Dendritic cell treated with granulocyte-macrophage colony-stimulating factor and Interleukin-4, amounts not matched to agents 40 ng/mL and 50 ng/mL, for 4 days (primary cell): ENCODE measurements around the gene ZDHHC14.

Experiments
- H3K27ac Mint-ChIP-seq: one replicate; pipeline ENCODE4 v1.8.0; 2022; ENCODE audit warnings: mild to moderate bottlenecking, mixed read lengths
- H3K27me3 Mint-ChIP-seq: one replicate; pipeline ENCODE4 v1.8.0; 2022; ENCODE audit warnings: mild to moderate bottlenecking, mixed read lengths
- H3K36me3 Mint-ChIP-seq: one replicate; pipeline ENCODE4 v1.8.0; 2022; ENCODE audit warnings: low read depth, mixed read lengths
- H3K4me1 Mint-ChIP-seq: one replicate; pipeline ENCODE4 v1.8.0; 2022; ENCODE audit warnings: low read depth, mixed read lengths
- H3K4me3 Mint-ChIP-seq: one replicate; pipeline ENCODE4 v1.8.0; 2022; ENCODE audit warnings: mild to moderate bottlenecking, moderate library complexity, mixed read lengths
- H3K9me3 Mint-ChIP-seq: one replicate; pipeline ENCODE4 v1.8.0; 2022; ENCODE audit warnings: mixed read lengths
- intact Hi-C: fragments of 100-400 bp; cut with micrococcal nuclease; formaldehyde crosslinking; loops from one replicate; pipeline ENCODE4 v1.15.0; 2022

Gene ZDHHC14

DNA sequence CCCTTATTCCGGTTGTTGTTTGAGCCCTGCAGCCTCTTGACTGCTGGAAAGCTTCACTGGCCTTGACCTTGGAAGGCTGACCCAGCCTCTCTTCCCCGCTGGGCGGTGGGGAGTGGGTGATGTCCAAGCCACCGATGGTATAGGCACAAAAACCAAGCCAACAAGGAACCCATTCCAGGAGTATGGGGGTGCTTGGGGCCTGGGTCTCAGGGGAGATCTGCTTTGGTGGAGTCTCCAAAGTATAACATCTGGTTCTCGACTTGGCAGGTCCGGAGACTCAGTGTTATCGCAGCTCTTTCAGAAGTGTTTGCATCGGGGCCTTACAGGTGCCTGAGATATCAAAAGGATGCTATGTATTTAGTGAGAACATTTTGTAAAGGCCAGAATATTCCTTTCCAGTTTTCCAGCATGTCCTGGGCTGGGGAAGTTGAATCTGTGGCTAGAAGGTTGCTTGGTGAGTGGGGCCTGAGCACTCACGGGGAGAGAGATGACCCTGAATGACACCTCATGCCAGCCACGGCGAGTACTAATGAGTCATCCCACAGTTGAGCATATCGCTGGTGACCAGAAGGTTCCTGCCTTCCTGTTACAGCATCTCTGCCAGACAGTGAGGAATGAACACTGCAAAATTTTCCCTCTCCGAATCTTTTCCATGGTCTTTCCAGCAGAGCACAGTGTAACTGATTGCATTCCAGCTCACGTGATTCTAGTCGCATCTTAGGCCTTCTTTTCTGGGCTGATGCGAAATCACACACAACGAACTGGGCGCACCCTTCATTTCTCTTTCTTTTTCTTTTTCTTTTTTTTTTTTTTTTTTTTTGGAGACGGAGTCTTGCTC, 133.9 kb downstream of the ZDHHC14 start:
- Mint-ChIP-seq H3K9me3 (no peaks in the 10 kb centered on the region), H3K27ac (no peak overlapping the region), H3K27me3 (peaks cover 5% of the 10 kb centered on the region), H3K4me3 (no peak overlapping the region), H3K36me3 (no peaks in the 10 kb centered on the region), H3K4me1 (peaks cover 30% of the 10 kb centered on the region)
- intact Hi-C loops, result no loop called here

DNA sequence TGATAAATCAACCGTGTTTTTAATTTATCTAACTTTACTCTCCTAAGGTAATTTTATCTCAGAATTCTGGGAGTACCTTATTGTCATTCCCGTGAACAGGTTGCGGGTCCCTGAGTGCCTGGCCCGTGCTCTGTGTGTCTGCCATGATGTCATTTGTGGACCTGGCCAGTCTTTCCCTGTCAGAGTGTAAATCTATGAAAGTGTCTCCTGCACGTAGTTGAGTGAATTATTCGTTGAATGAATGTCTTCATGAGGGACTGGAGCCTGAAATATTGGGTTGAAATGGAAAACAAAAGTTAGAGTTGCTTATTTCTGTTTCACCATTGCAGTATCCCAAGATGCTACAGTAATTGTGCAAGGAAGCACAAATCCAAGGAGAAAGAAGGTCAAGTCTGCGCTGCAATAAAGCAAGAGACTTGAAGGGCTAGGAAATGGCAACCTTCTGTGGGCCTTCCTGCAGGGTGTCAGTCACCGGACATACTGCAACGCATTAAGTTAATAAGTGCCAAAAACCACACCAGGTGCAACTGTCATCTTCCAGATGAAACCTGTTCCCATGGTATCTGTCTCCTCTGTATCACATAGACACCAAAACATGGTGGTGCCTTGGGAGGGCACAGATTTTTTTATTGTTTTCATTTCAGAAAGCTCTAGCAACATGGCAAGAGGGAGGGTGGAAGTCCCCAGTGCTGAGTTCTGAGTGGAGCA, 135.5 kb downstream of the ZDHHC14 start:
- intact Hi-C loops, result no loop called here
- no peak overlapping the region for H3K4me3 Mint-ChIP-seq
- H3K36me3 Mint-ChIP-seq, result no peaks in the 10 kb centered on the region
- H3K9me3 Mint-ChIP-seq, result no peaks in the 10 kb centered on the region
- no peak overlapping the region for H3K27ac Mint-ChIP-seq
- no peaks in the 10 kb centered on the region for H3K27me3 Mint-ChIP-seq
- peaks cover 26% of the 10 kb centered on the region for H3K4me1 Mint-ChIP-seq

DNA sequence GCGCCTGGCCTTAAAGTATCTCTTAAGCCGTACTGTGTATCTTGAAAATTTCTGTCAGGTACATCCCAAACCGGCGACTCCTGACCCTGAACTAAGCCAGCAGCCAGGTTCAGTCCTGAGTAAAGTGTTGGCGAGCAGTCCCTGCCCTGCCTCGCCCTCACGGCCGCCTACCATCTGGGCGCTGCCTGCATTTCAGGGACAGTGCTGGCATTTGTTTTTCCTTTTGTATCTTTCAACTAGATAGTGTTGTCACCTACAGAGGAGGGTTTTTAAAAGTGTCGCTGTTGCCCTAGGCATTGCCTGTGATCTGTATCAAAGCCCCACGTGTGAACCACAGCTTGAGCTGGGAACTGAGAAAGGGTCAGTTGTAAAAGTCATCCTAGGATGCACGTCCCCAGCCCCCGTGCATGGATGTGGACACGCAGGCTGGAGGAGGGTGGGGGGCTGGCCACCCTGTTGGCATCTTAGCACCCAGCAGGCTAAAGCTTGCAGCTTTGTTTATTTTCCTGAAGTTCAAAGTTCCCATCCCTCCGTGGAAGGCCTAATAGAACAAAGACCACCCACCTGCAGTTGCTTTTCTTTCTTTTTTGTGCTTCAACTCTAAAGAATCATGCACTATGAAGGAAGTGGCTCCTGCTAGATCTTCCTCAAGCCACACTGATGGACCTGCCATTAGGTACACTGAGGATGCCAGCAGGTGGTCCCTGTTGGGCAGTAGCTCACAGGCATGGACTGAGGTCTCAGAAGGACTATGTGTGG, 136.8 kb downstream of the ZDHHC14 start:
- Mint-ChIP-seq H3K9me3 (no peaks in the 10 kb centered on the region), H3K4me1 (peaks cover 29% of the 10 kb centered on the region), H3K27ac (no peak overlapping the region), H3K36me3 (no peaks in the 10 kb centered on the region), H3K4me3 (no peak overlapping the region), H3K27me3 (no peaks in the 10 kb centered on the region)
- intact Hi-C loops, result no loop called here

DNA sequence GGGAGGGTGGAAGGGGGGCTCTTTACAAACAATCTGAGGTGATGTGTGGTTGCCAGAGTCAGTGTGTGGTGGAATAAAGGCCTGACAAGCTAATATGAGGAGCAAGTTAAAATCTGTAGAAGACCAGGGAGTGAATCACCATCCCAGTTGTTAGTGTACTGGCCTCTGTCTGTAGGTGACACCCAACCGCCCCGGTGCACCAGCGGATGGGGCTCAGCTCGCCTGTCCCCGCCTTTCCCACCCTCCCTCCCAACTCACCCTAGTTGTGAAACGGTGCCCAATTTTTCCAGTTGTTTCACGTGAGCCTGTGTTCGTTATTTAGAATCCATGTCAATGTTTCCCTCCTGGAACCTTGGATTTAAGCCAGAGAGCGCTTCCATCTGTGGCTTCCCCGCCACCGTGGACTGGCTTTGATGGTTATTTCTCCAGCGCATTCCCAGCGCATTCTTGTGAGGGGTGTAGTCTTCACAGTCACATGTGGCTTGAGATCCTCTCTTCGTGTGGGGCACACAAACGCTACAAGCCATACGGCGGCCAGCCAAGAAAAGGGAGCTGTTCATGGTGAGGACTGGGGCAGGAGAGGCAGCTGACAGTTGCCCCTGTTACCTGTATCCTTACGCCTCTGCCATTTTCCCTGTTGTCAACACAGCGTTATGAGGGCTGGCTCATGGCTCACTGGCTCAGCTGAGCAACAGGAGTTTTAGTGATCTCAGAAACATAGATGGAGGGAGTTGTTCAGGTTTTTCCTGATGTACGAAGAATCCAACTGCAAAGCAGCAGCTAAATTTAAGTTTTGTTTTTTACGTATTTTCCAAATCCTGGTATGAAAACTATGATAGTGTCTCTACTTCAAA, 137.6 kb downstream of the ZDHHC14 start:
- Mint-ChIP-seq H3K4me3 (no peak overlapping the region), H3K9me3 (no peaks in the 10 kb centered on the region), H3K4me1 (peaks cover 29% of the 10 kb centered on the region), H3K27me3 (no peaks in the 10 kb centered on the region), H3K36me3 (no peaks in the 10 kb centered on the region), H3K27ac (no peak overlapping the region)
- intact Hi-C loops, result no loop called here

DNA sequence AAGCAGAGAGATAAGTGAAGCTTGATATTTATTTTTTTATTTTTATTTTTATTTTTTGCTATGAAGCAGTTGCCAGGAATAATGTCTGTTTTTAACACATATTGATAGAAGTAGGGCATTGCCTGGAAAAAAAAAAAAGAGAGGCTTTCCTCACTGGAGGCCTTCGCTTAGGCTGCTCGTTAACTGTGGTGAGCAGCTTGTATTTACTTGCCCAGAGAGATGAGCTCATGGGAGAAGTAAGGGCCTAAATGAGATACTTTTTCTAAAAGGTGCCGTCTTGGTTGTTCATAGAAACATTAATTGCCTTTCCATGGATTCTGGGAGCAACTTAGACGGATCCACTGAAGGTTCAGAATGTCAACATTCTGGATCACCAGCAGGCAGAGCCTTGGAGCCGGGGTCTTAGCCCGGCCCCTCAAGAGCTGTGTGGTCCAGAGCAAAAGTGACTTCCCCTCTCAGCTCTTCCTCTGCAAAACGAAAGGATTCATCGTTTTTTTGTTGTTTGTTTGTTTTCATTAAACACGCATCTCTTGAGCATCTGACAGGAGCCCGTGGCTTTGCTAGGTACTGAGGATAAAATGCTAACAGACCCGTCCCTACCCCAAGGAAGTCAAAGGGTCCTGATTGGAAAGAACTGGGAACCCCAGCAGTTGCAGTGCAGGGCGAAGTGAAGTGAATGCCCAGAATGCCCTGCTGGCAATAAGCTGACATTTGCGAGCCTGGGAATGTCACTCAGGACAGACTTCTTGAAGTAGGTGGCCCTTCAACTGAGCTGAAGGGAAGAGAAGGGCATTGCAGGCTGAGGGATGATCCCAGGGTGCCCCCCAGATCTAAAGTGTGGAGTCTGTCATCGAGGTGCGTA, 138.5 kb downstream of the ZDHHC14 start:
- Mint-ChIP-seq H3K27ac (no peak overlapping the region), H3K4me1 (peaks cover 29% of the 10 kb centered on the region)

DNA sequence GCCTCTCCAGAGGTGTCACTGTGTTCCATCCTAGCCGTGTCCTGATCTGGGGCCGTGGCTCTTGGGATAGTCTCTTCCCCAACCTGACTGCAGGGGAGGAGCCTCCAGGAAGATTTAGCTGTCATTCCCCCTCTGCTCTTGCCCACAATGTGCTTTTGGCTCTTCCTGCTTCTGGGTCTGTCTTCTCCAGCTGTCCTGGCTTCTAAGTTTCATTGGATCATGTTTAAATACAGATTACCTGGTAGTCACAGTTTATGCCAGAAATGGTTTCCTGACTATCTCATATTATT, 139.1 kb downstream of the ZDHHC14 start:
- H3K36me3 Mint-ChIP-seq, result no peaks in the 10 kb centered on the region
- H3K9me3 Mint-ChIP-seq, result no peaks in the 10 kb centered on the region
- no peaks in the 10 kb centered on the region for H3K27me3 Mint-ChIP-seq
- no peak overlapping the region for H3K27ac Mint-ChIP-seq
- intact Hi-C loops, result no loop called here
- no peak overlapping the region for H3K4me3 Mint-ChIP-seq
- H3K4me1 Mint-ChIP-seq, result peaks cover 24% of the 10 kb centered on the region

More for the DNA sequence above, 138.5 kb downstream of the ZDHHC14 start:
- H3K27me3 Mint-ChIP-seq, result no peaks in the 10 kb centered on the region
- no peaks in the 10 kb centered on the region for H3K36me3 Mint-ChIP-seq
- intact Hi-C loops, result no loop called here
- no peaks in the 10 kb centered on the region for H3K9me3 Mint-ChIP-seq
- H3K4me3 Mint-ChIP-seq, result no peak overlapping the region

DNA sequence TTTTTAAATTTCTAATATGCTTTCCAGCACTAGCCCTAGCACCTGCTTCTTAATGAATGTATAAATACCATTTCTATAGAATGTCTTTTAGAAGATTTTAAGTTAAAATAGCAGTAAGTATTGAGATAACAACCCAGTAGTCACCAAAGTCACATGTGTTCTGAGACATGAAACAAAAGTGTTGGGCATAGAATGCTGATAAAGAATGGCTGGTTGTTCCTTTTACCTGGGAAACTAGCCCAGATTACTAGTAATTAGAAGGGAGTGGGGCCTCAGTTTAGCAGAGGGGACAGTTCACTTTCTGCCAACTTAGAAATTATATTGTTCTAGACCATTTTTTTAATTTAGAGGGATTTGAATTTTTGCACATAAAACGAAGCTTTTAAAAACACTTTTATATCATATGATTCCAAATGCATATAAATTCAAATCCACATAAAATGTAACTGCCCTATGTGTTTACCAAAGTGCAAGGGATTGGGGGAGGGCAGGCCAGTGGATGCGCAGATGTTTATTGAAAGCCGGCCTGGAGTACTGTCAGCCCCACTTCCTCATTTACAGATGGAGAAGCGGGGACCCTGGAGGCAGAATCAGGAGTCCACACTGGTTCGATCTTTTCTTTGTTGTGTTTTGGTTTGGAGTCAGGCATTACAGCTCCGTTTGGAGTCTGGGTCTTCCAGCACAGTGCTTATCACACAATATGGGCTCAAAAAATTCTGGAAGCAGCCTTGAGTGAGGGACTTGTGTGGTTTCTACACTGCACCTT, 139.8 kb downstream of the ZDHHC14 start:
- no peak overlapping the region for H3K27ac Mint-ChIP-seq

DNA sequence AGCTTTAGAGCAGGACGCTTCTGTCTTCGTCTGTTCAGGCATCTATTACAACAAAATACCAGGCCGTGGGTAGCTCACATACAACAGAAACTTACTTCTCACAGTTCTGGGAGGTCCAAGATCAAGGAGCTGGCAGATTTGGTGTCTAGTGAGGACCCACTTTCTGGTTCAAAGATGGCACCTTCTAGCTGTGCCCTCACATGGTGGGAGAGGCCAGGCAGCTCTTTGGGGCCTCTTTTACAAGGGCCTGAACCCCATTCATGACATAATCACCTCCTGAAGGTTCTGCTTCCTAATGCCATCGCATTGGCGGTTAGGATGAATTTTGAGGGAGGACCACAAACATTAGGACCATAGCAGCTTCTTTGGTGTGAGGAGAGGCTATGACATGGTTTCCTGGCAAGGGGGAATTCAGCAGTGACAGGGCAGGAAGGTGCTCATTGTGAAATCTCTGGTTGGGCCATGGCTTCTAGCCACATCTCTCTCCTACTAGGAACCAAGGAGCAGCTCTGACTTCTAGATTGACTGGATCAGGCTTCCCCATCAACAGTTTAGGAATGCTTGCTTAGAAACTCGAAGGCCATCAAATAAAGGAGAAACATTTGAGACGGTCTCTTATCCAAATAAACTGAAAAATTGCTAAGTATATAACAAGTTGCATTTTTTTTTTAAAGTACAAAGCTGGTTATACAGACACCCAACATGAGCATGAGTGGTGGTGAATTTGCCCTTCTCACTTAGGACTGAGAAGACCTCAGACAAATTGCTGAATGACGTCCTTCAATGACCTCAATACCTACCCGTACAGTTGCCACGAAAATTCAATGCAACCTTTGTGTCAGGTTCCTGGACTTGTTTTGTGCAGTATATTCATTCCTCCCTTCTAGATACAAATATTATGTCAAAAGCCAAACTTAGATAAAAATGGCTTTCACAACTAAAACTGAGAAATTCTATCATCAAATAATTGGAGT, 140.7 kb downstream of the ZDHHC14 start:
- Mint-ChIP-seq H3K4me1 (peaks cover 28% of the 10 kb centered on the region), H3K36me3 (no peaks in the 10 kb centered on the region), H3K9me3 (no peaks in the 10 kb centered on the region), H3K27ac (no peak overlapping the region), H3K4me3 (no peak overlapping the region), H3K27me3 (no peaks in the 10 kb centered on the region)
- intact Hi-C loops, result no loop called here

More for the DNA sequence above, 139.8 kb downstream of the ZDHHC14 start:
- Mint-ChIP-seq H3K4me1 (peaks cover 20% of the 10 kb centered on the region), H3K36me3 (no peaks in the 10 kb centered on the region), H3K27me3 (no peaks in the 10 kb centered on the region), H3K9me3 (no peaks in the 10 kb centered on the region), H3K4me3 (no peak overlapping the region)
- intact Hi-C loops, result no loop called here

DNA sequence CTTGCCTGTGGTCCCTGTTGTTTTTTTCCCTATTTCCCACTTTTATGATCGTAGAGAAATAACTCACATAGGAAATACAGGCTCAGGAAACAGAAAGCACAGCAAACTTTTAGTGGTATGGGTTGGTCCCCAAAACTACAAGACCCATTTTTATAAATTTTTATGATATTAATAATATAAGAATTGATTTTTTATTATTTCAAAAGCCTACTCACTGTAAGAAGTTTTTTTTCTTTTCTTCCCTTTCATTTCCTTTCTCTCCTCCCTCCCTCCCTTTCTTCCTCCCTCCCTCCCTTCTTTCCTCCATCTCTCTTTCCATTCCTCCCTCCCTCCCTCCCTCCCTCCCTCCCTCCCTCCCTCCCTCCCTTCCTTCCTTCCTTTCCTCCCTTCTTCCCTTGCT, 141.5 kb downstream of the ZDHHC14 start:
- Mint-ChIP-seq H3K27me3 (no peaks in the 10 kb centered on the region), H3K27ac (no peak overlapping the region), H3K36me3 (no peaks in the 10 kb centered on the region)

DNA sequence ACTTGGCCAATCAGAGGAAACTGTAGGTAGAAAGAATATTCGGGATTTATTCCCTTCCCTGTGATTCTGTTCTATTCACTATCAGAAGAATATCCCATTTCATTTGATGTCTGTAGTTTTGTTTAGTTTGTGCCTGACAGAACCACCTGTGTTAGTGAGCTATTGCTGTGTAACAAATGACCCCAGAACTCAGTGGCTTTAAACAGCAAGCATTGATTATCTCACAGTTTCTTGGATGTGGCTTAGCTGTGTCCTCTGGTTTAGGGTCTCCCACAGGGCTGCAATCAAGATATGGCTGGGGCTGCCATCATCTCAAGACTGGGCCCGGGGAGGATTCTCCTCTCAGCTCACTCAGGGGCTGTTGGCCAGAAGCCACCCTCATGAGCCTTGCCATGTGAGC, 143.7 kb downstream of the ZDHHC14 start:
- H3K9me3 Mint-ChIP-seq, result no peaks in the 10 kb centered on the region
- H3K4me1 Mint-ChIP-seq, result peaks cover 49% of the 10 kb centered on the region
- intact Hi-C loops, result no loop called here
- no peaks in the 10 kb centered on the region for H3K27me3 Mint-ChIP-seq
- no peaks in the 10 kb centered on the region for H3K36me3 Mint-ChIP-seq
- H3K27ac Mint-ChIP-seq, result no peak overlapping the region
- no peak overlapping the region for H3K4me3 Mint-ChIP-seq

More for the DNA sequence above, 141.5 kb downstream of the ZDHHC14 start:
- intact Hi-C loops, result no loop called here
- H3K4me3 Mint-ChIP-seq, result no peak overlapping the region
- H3K9me3 Mint-ChIP-seq, result no peaks in the 10 kb centered on the region
- peaks cover 37% of the 10 kb centered on the region for H3K4me1 Mint-ChIP-seq

DNA sequence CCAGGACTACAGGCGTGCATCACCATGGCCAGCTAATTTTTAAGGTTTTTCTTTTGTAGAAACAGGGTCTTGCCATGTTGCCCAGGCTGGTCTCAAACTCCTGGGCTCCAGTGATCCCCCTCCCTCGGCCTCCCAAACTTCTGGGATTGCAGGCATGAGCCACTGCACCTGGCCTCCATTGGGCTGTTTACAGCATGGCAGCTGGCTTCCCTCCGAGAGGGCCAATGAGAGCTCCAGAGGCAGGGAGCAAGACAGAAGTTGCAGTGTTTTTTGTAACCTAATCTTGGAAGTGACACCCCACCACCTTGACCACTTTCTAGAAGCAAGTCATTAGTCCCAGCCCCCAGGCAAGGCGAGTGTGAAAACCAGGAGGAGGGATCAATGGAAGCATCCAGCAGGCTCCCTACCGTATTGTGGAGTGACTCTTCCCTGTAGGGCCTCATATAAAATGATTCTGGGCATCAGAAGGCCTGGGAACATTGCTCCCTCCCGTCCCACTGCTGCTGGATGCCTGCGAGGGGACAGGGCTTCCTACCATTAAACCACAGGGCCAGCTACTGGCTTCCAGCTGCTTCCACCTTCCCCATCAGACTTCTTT, 144.4 kb downstream of the ZDHHC14 start:
- no peak overlapping the region for H3K4me3 Mint-ChIP-seq
- no peaks in the 10 kb centered on the region for H3K9me3 Mint-ChIP-seq
- no peaks in the 10 kb centered on the region for H3K27me3 Mint-ChIP-seq
- intact Hi-C loops, result no loop called here
- peaks cover 48% of the 10 kb centered on the region for H3K4me1 Mint-ChIP-seq
- no peak overlapping the region for H3K27ac Mint-ChIP-seq
- no peaks in the 10 kb centered on the region for H3K36me3 Mint-ChIP-seq
